NCI-H1105 (cell line): ENCODE results near the gene ATP13A2.

Source experiments
- DNase-seq: peaks from one replicate; lab custom pipeline; 2025; lab: John Stamatoyannopoulos, UW

The ATP13A2 gene

DNA sequence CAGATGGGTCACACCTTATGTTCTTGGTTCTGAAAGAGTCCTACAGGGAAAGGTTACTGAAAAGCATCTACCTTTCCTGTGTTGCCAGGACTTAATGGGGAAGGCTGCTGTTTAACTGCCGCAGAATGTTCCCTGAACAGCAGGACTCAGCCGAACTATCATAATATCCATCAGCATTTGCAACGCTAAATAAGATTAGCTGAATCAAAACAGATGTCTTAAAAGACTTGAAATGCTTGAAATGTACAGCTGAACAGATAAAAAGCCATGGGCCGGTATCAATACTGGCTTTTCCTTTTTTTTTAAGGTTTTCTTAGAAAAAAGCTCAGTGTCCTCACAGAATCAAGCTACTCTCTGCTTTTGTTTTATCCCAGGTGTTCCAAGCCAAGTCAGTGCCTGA is 19.7 kb upstream of the ATP13A2 start:
- DNase-seq: no peak

- no peak for DNase-seq
These were observed 18.5 kb upstream of the ATP13A2 start for GRCh38 chr1:17030206-17030605.

DNA sequence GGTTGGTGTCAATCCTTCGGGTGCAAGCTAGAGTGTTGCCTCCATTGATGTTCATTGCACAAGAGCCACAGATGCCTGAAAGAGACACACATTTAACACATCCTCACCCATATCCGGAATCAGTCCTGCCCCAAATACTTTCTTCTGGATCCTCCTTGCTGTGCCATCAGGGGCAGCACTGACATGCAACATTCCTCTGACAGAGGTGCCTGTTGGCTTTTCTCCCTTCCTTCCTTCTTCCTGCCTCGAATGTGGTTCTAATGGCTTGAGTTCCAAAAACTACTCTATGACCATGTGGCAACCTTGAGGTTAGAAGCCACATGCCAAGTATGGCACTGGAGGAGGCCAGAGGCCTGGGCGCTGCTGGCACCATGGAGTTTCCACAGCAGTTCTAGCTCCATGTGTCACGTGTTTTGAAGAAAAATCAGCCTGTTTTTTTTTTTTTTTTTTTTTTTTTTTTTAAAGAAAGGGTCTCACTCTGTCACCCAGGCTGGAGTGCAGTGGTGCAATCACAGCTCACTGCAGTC is 17.0 kb upstream of the ATP13A2 start:
- no peak for DNase-seq

DNA sequence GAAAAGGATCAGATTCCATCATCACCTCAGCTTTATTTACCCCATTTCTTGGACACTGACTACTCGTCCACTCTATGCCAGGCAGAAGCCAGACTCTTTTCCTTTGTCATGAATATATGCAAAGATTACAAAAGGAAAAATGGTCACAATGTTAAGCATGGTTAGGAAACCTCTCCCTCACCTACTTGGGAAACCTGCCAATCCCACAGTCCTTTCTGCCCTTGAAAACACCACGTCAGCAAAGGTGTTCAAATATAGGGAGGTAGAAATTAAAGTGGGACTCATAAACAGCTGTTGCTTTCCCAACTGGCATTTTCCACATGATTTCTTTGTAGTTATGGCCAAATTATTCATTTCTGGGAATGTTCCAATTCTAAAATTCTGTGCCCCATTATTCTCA is 16.2 kb upstream of the ATP13A2 start:
- peak; percentile 26 for DNase-seq

- no peak for DNase-seq
These were observed 15.7 kb upstream of the ATP13A2 start for GRCh38 chr1:17027403-17027802.

GRCh38 chr1:17024721-17025120 is 13.0 kb upstream of the ATP13A2 start:
- no peak for DNase-seq

- no peak for DNase-seq
These were observed 11.8 kb upstream of the ATP13A2 start for GRCh38 chr1:17023573-17023972.

- no peak for DNase-seq
These were observed 11.4 kb upstream of the ATP13A2 start for GRCh38 chr1:17023102-17023501.

- no peak for DNase-seq
These were observed 10.2 kb upstream of the ATP13A2 start for GRCh38 chr1:17021896-17022295.

GRCh38 chr1:17020502-17020901 is 8.8 kb upstream of the ATP13A2 start:
- DNase-seq: no peak

- DNase-seq: no peak
These were observed 7.1 kb upstream of the ATP13A2 start for GRCh38 chr1:17018849-17019248.

- no peak for DNase-seq
These were observed 5.7 kb upstream of the ATP13A2 start for GRCh38 chr1:17017435-17017834.

- no peak for DNase-seq
These were observed 4.6 kb upstream of the ATP13A2 start for GRCh38 chr1:17016317-17016661.

GRCh38 chr1:17014671-17015567 is 3.2 kb upstream of the ATP13A2 start:
- no peak for DNase-seq

- DNase-seq: no peak
These were observed 2.0 kb upstream of the ATP13A2 start for GRCh38 chr1:17013491-17014320.

DNA sequence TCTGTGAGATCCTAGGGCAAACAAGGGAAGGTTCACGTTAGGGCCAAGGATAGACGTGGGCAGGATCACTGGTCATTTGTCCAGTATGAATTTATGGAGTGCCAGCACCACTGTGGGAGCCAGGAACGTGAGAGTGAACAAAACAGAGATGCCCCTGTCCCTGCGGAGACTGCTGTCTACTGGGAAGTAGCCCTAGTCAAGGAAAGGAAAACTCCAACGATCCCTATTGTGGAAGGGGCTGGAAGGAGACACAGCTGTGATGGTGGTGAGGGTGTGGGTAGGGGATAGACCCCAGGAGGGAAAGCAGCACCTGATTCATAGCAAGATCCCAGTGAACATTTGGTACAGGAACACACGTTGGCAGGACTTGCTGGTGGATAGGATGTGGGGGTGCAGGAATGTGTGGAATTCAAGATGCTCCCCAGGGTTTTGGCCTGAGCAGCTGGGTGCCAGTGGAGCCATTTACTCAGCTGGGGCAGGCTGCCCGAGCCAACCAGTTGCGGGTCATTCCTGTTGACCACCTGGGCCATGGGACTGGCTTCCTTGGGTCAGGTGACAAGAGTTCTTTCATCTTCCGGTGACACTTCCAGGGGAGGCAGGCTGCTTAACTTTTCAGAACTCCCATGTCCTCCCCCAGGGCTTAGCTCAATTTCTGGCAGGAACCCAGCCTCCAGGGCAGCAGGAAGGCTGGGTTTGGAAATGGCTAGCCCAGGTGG is 1.2 kb upstream of the ATP13A2 start:
- no peak for DNase-seq

- DNase-seq: no peak
These were observed 663 bp downstream of the ATP13A2 start for GRCh38 chr1:17011092-17011438.

GRCh38 chr1:17009706-17010105 is 2.0 kb downstream of the ATP13A2 start:
- DNase-seq: no peak

DNA sequence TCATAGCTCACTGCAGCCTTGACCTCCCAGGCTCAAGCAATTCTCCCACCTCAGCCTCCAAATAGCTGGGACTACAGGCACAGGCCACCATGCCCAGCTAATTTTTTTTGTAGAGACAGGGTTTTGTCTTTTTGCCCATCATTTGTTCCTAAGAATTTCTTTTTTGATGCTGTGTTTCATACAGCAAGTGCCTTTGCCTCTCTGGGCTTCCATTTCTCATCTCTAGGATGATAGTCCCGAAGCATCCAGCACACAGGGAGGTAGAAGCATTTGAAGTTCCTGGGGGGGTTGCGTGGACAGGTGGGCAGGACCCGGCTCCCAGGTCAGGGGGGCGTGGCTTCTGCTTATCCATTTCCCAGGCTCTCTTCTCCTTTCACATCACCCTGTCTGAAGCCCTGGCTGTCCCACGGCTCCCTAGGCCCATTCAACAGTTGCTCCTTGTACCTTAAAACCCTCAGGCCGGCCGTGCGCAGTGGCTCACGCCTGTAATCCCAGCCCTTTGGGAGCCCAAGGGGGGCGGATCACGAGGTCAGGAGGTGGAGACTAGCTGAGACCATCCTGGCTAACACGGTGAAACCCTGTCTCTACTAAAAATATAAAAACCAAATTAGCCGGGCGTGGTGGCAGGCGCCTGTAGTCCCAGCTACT is 3.4 kb downstream of the ATP13A2 start:
- DNase-seq: no peak

- DNase-seq: no peak
These were observed 4.6 kb downstream of the ATP13A2 start for GRCh38 chr1:17007121-17007520.

DNA sequence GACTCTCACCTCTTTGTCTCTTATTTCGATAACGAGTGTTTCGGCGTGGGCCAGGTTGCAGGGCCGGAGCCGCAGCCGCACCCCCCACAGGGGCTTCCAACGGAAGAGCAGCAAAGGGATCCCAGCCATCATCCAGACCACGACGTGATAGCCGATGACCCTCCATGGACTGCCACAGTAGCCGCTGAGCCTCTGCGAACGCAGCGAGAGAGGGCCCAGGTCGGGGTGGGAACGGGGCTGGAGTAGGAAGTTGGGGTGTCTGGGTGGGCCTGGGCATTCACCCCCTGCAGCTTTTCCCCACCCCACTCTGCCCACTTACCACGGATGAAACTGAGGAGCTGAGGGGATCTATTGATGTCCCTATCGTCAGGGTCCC is 6.4 kb downstream of the ATP13A2 start:
- no peak for DNase-seq
